Ishikawa (cell line): ENCODE measurements around the gene BMP6.

ENCODE experiments used
- CEBPB ChIP-seq: IDR thresholded peaks from 2 replicates; pipeline ENCODE4 v1.6.1; 2012
- CREB1 ChIP-seq: IDR thresholded peaks from 2 replicates; pipeline ENCODE4 v1.6.1; 2012; ENCODE audit warnings: low read depth
- EGR1 ChIP-seq: IDR thresholded peaks from 2 replicates; pipeline ENCODE4 v1.6.1; 2012
- EP300 ChIP-seq: IDR thresholded peaks from 2 replicates; pipeline ENCODE4 v1.6.1; 2012; ENCODE audit warnings: borderline replicate concordance
- FOXM1 ChIP-seq: IDR thresholded peaks from 2 replicates; pipeline ENCODE4 v1.6.1; 2012; ENCODE audit warnings: low read depth, borderline replicate concordance
- NFIC ChIP-seq: IDR thresholded peaks from 2 replicates; pipeline ENCODE4 v1.6.1; 2012
- RAD21 ChIP-seq: IDR thresholded peaks from 2 replicates; pipeline ENCODE4 v1.6.1; 2012; ENCODE audit warnings: low read depth
- TAF1 ChIP-seq: IDR thresholded peaks from 2 replicates; pipeline ENCODE4 v1.6.1; 2012; ENCODE audit warnings: low read depth, mild to moderate bottlenecking
- TCF12 ChIP-seq: IDR thresholded peaks from 2 replicates; pipeline ENCODE4 v1.6.1; 2012; ENCODE audit warnings: low read depth
- TEAD4 ChIP-seq: IDR thresholded peaks from 2 replicates; pipeline ENCODE4 v1.6.1; 2012
- YY1 ChIP-seq: IDR thresholded peaks from 2 replicates; pipeline ENCODE4 v1.6.1; 2012; ENCODE audit warnings: low read depth
- ZBTB7A ChIP-seq: IDR thresholded peaks from 2 replicates; pipeline ENCODE4 v1.6.1; 2012; ENCODE audit warnings: low read depth
- TF ChIP-seq, protein P1 (sequence below): IDR thresholded peaks from 2 replicates; pipeline ENCODE4 v1.6.1; 2012
- TF ChIP-seq, protein P2 (sequence below): IDR thresholded peaks from 2 replicates; pipeline ENCODE4 v1.6.1; 2012
- TF ChIP-seq, protein P3 (sequence below): IDR thresholded peaks from 2 replicates; pipeline ENCODE4 v1.6.1; 2012; ENCODE audit warnings: low read depth, mild to moderate bottlenecking

The BMP6 gene

GRCh38 chr6:7727946-7728854 lies 2.3 kb downstream of the BMP6 start:
- TF ChIP-seq, protein P1, sequence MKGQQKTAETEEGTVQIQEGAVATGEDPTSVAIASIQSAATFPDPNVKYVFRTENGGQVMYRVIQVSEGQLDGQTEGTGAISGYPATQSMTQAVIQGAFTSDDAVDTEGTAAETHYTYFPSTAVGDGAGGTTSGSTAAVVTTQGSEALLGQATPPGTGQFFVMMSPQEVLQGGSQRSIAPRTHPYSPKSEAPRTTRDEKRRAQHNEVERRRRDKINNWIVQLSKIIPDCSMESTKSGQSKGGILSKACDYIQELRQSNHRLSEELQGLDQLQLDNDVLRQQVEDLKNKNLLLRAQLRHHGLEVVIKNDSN = no peak
- TF ChIP-seq EGR1 (no peak), TEAD4 (no peak), CREB1 (no peak), EP300 (no peak), NFIC (no peak), ZBTB7A (no peak), FOXM1 (no peak), TCF12 (no peak), RAD21 (no peak), CEBPB (no peak), YY1 (no peak), TAF1 (no peak)
- TF ChIP-seq, protein P2, sequence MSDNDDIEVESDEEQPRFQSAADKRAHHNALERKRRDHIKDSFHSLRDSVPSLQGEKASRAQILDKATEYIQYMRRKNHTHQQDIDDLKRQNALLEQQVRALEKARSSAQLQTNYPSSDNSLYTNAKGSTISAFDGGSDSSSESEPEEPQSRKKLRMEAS = no peak
- TF ChIP-seq, protein P3, sequence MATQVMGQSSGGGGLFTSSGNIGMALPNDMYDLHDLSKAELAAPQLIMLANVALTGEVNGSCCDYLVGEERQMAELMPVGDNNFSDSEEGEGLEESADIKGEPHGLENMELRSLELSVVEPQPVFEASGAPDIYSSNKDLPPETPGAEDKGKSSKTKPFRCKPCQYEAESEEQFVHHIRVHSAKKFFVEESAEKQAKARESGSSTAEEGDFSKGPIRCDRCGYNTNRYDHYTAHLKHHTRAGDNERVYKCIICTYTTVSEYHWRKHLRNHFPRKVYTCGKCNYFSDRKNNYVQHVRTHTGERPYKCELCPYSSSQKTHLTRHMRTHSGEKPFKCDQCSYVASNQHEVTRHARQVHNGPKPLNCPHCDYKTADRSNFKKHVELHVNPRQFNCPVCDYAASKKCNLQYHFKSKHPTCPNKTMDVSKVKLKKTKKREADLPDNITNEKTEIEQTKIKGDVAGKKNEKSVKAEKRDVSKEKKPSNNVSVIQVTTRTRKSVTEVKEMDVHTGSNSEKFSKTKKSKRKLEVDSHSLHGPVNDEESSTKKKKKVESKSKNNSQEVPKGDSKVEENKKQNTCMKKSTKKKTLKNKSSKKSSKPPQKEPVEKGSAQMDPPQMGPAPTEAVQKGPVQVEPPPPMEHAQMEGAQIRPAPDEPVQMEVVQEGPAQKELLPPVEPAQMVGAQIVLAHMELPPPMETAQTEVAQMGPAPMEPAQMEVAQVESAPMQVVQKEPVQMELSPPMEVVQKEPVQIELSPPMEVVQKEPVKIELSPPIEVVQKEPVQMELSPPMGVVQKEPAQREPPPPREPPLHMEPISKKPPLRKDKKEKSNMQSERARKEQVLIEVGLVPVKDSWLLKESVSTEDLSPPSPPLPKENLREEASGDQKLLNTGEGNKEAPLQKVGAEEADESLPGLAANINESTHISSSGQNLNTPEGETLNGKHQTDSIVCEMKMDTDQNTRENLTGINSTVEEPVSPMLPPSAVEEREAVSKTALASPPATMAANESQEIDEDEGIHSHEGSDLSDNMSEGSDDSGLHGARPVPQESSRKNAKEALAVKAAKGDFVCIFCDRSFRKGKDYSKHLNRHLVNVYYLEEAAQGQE = no peak

- TF ChIP-seq CREB1 = no peak
- no peak for TF ChIP-seq TCF12
- no peak for TF ChIP-seq CEBPB
- no peak for TF ChIP-seq YY1
- TF ChIP-seq, protein P2 = no peak
- no peak for TF ChIP-seq RAD21
- TF ChIP-seq EGR1 = no peak
- no peak for TF ChIP-seq TAF1
- TF ChIP-seq, protein P3 = no peak
- no peak for TF ChIP-seq ZBTB7A
- TF ChIP-seq EP300 = no peak
- TF ChIP-seq, protein P1 = no peak
- no peak for TF ChIP-seq TEAD4
- TF ChIP-seq NFIC = no peak
- no peak for TF ChIP-seq FOXM1
Observed at GRCh38 chr6:7728855-7729590, 3.1 kb downstream of the BMP6 start.

GRCh38 chr6:7730001-7730783 lies 4.3 kb downstream of the BMP6 start:
- TF ChIP-seq, protein P3 = no peak
- no peak for TF ChIP-seq YY1
- TF ChIP-seq CEBPB = no peak
- TF ChIP-seq RAD21 = no peak
- TF ChIP-seq, protein P1 = no peak
- TF ChIP-seq TCF12 = no peak
- TF ChIP-seq TAF1 = no peak
- no peak for TF ChIP-seq EGR1
- no peak for TF ChIP-seq NFIC
- TF ChIP-seq ZBTB7A = no peak
- no peak for TF ChIP-seq EP300
- no peak for TF ChIP-seq TEAD4
- TF ChIP-seq, protein P2 = no peak
